ENCODE data around the gene ATP11B. TPM values are rescaled to one million over a fixed set of nuclear protein-coding genes. Genes with fewer than 3 reads are reported as not detected.
A peak's percentile ranks its signal among the peaks of the same experiment; 100 is the strongest.

ATP11B gene
- total and polyA plus RNA-seq, 9 of the 15 experiments (the other 6 are each of a cell fraction or from before 2014, with no cell fraction given): 11.9 to 68.7 (median 41.8) TPM

DNA sequence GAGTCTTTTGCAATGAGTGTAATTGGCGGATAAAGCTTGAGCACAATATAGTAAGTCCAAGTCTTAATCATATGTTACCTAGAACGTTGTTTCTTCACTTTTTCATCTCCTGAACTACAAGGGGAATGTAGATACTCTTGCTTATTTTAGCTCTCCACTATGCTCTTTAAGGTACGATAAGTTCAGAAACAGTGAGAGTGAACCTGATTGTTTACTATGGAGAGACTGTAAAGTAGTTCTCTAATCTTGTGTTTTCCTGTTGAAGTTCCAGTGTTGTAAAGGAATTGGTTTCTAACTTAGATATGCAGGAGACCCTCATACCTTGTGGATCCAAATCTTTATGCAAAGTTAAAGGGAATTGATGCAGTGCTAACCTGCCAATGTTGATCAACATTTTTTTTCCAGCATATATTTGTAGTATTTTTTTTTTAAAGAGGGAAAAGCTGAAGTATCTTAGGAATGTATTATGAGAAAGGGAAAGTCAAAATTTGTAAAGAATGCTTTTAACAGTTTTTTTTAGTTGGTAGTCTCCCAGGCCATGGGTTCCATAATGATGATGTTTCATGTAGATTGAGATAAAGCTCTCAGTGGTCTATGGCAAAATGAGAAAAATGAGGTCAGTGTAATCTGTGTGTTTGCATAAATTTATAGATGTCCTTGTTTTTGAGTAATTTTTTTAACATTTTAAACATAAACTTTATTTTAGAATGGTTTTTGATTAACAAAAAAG lies 14.9 kb downstream of the ATP11B start:
- peak overlapping the region; percentile 22; the same call in 2 of the 3 replicates for H3K27ac ChIP-seq (ENCODE audit: extremely low read depth, low read depth, low read length)
- 0 out of 2 replicates have a peak, but pooled peaks cover 3% of the 10 kb centered on the region for H4K20me1 ChIP-seq (replicated peaks; ENCODE audit: control insufficient read depth, insufficient read depth, low read length)
- H3K79me2 ChIP-seq (ENCODE audit: control insufficient read depth, insufficient read depth, low read length): peaks cover 99% of the 10 kb centered on the region
- CTCF ChIA-PET (ENCODE audit: low intra/inter-chr PET ratio): no interaction called here
- no peak overlapping the region; a peak in 1 of 4 replicates for H3K9ac ChIP-seq (ENCODE audit: insufficient read depth in 1 of 2, low read depth in 2 of 2, low read length in 2 of 2)
- H3K36me3 ChIP-seq (ENCODE audit: control insufficient read depth, insufficient read depth, low read length): no peaks in the 10 kb centered on the region; the same call in 2 of the 3 replicates
- H3K4me1 ChIP-seq (replicated peaks in 1 of 2; ENCODE audit: control insufficient read depth in 2 of 2, insufficient read depth in 2 of 2, low read length in 2 of 2): peaks cover 13 to 46% of the 10 kb centered on the region in 2 experiments
- no peak for TF ChIP-seq ZZZ3 (IDR thresholded peaks at IDR 0.05)
- TF ChIP-seq SRF (CRISPR knock-in tag; IDR thresholded peaks at IDR 0.05): no peak
- TF ChIP-seq KHSRP (IDR thresholded peaks at IDR 0.05): no peak
- TF ChIP-seq, protein P1, sequence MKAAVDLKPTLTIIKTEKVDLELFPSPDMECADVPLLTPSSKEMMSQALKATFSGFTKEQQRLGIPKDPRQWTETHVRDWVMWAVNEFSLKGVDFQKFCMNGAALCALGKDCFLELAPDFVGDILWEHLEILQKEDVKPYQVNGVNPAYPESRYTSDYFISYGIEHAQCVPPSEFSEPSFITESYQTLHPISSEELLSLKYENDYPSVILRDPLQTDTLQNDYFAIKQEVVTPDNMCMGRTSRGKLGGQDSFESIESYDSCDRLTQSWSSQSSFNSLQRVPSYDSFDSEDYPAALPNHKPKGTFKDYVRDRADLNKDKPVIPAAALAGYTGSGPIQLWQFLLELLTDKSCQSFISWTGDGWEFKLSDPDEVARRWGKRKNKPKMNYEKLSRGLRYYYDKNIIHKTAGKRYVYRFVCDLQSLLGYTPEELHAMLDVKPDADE (conservative IDR thresholded peaks at IDR 0.05; ENCODE audit: control insufficient read depth, low read depth, low read length): no peak
- TF ChIP-seq, protein P2, sequence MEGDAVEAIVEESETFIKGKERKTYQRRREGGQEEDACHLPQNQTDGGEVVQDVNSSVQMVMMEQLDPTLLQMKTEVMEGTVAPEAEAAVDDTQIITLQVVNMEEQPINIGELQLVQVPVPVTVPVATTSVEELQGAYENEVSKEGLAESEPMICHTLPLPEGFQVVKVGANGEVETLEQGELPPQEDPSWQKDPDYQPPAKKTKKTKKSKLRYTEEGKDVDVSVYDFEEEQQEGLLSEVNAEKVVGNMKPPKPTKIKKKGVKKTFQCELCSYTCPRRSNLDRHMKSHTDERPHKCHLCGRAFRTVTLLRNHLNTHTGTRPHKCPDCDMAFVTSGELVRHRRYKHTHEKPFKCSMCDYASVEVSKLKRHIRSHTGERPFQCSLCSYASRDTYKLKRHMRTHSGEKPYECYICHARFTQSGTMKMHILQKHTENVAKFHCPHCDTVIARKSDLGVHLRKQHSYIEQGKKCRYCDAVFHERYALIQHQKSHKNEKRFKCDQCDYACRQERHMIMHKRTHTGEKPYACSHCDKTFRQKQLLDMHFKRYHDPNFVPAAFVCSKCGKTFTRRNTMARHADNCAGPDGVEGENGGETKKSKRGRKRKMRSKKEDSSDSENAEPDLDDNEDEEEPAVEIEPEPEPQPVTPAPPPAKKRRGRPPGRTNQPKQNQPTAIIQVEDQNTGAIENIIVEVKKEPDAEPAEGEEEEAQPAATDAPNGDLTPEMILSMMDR (IDR thresholded peaks at IDR 0.05 in 2 of 3, conservative IDR thresholded peaks at IDR 0.05 in 1 of 3; ENCODE audit: insufficient read depth in 2 of 3, low read depth in 1 of 3, low read length in 3 of 3): no peak
- TF ChIP-seq, protein P3, sequence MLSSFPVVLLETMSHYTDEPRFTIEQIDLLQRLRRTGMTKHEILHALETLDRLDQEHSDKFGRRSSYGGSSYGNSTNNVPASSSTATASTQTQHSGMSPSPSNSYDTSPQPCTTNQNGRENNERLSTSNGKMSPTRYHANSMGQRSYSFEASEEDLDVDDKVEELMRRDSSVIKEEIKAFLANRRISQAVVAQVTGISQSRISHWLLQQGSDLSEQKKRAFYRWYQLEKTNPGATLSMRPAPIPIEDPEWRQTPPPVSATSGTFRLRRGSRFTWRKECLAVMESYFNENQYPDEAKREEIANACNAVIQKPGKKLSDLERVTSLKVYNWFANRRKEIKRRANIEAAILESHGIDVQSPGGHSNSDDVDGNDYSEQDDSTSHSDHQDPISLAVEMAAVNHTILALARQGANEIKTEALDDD (IDR thresholded peaks at IDR 0.05): no peak
- no peak for TF ChIP-seq HDAC1 (IDR thresholded peaks at IDR 0.05)
- TF ChIP-seq KDM1A (IDR thresholded peaks at IDR 0.05): no peak
- H3K9me3 ChIP-seq (replicated peaks; ENCODE audit: control insufficient read depth, insufficient read depth, low read depth, low read length): no peaks in the 10 kb centered on the region
- no peaks in the 10 kb centered on the region for H3K9me1 ChIP-seq (ENCODE audit: control insufficient read depth, insufficient read depth, low read length)
- in situ Hi-C loops (cut with MboI): no loop called here
- no peak overlapping the region for H3K4me3 ChIP-seq
- intact Hi-C loops (cut with micrococcal nuclease): no loop called here
- no peak overlapping the region for H3K4me2 ChIP-seq (ENCODE audit: insufficient read depth, low read length)
- FAIRE-seq (no peak), DNase-seq (ENCODE audit: extremely low read depth in 1 of 4, low spot score in 3 of 4) (no peak), ATAC-seq (peak; percentile 32)
- H3K27me3 ChIP-seq (ENCODE audit: control insufficient read depth in 2 of 2, insufficient read depth in 2 of 2, low read length in 2 of 2): no peaks in the 10 kb centered on the region
- 43% methylated on average over 3 of the region's 3 CpGs for WGBS (ENCODE audit: insufficient coverage, low coverage, missing lambda C conversion rate)
- no TSS peak for BruUV-seq (replicated peaks)
- no peak overlapping the region for H2AFZ ChIP-seq (ENCODE audit: low read depth, low read length)
- POLR2A ChIA-PET: interaction anchor here (1.0 to 1.9 kb wide), 4 partner anchors 9 to 14 kb away, joined by 4 to 5 read pairs (median 4); no protein-coding TSS in a partner anchor
